Prostate gland (tissue), 2 donors: ENCODE results near the gene A1BG.

Source experiments
- CTCF ChIP-seq, 4 experiments: fragments of 200-600 bp in 2 of 4; fragments of 450-650 bp in 2 of 4; sonication (generic) in 2 of 4; IDR thresholded peaks; 1 replicate in 3 of 4; 2 replicates in 1 of 4; pipeline ENCODE4 v1.5.1; 2016 to 2019; ENCODE audit warnings: antibody characterized with exemption in 4 of 4, mild to moderate bottlenecking in 2 of 4, moderate library complexity in 2 of 4
- POLR2A ChIP-seq: fragments of 450-650 bp; IDR thresholded peaks from one replicate; pipeline ENCODE4 v1.6.1; 2016; ENCODE audit warnings: antibody characterized with exemption, mild to moderate bottlenecking

GRCh38 chr19:58393725-58394033, 40.4 kb upstream of the A1BG start:
- TF ChIP-seq CTCF (IDR thresholded peaks at IDR 0.05): no peak
- no peak for TF ChIP-seq POLR2A
